HL-60/S4 treated with phorbol 12-myristate 13-acetate at 8.2 ng/mL for 4 days and 3 days (cell line): ENCODE data around the gene RP9.
"Not testable (repeated sequence)": the region's sequence is repeated elsewhere in the genome, so short reads cannot be mapped to it uniquely, and the experiment has no call there.

Experiments used
- in situ Hi-C: fragments of 300-500 bp; cut with MboI; formaldehyde crosslinking; loops from 2 replicates; pipeline ENCODE4 v1.15.0; 2022; ENCODE audit warnings: low sequenced_read_pairs

Gene RP9

GRCh38 chr7:33107136-33108066, 1.8 kb downstream of the RP9 start:
- in situ Hi-C loops: no loop called here

- in situ Hi-C loops: no loop called here
Observed at GRCh38 chr7:33101906-33102305, 7.3 kb downstream of the RP9 start.

- in situ Hi-C loops: no loop called here
Observed at GRCh38 chr7:33100770-33101169, 8.4 kb downstream of the RP9 start.

- in situ Hi-C loops: no loop called here
Observed at GRCh38 chr7:33099154-33099940, 9.9 kb downstream of the RP9 start.

- in situ Hi-C loops: not testable (repeated sequence)
Observed at GRCh38 chr7:33094745-33095275, 14.4 kb downstream of the RP9 start.

- in situ Hi-C loops: no loop called here
Observed at GRCh38 chr7:33093266-33093665, 15.9 kb downstream of the RP9 start.

GRCh38 chr7:33091641-33092191, 17.5 kb downstream of the RP9 start:
- in situ Hi-C loops: no loop called here

GRCh38 chr7:33091111-33091531, 18.1 kb downstream of the RP9 start:
- in situ Hi-C loops: no loop called here

- in situ Hi-C loops: no loop called here
Observed at GRCh38 chr7:33089142-33089541, 20.1 kb downstream of the RP9 start.

GRCh38 chr7:33087858-33088257, 21.3 kb downstream of the RP9 start:
- in situ Hi-C loops: no loop called here

- in situ Hi-C loops: no loop called here
Observed at GRCh38 chr7:33087356-33087755, 21.8 kb downstream of the RP9 start.

GRCh38 chr7:33079763-33080690, 29.2 kb downstream of the RP9 start:
- in situ Hi-C loops: no loop called here

- in situ Hi-C loops: no loop called here
Observed at GRCh38 chr7:33079096-33079495, 30.1 kb downstream of the RP9 start.

GRCh38 chr7:33076737-33077136, 32.5 kb downstream of the RP9 start:
- in situ Hi-C loops: no loop called here

- in situ Hi-C loops: no loop called here
Observed at GRCh38 chr7:33075818-33076518, 33.2 kb downstream of the RP9 start.

GRCh38 chr7:33073243-33073642, 36.0 kb downstream of the RP9 start:
- in situ Hi-C loops: no loop called here

GRCh38 chr7:33072471-33072870, 36.7 kb downstream of the RP9 start:
- in situ Hi-C loops: no loop called here

- in situ Hi-C loops: no loop called here
Observed at GRCh38 chr7:33070831-33071230, 38.4 kb downstream of the RP9 start.

GRCh38 chr7:33070277-33070676, 38.9 kb downstream of the RP9 start:
- in situ Hi-C loops: no loop called here

- in situ Hi-C loops: no loop called here
Observed at GRCh38 chr7:33067921-33068320, 41.3 kb downstream of the RP9 start.
